HuH-7 (cell line): ENCODE measurements around the gene CACNA1E.
"Not testable (repeated sequence)": the region's sequence is repeated elsewhere in the genome, so short reads cannot be mapped to it uniquely, and the experiment has no call there.

Experiments used
- DNase-seq: peaks from one replicate; pipeline ENCODE4 v3.0.0; 2011; ENCODE audit warnings: low spot score

Gene CACNA1E

DNA sequence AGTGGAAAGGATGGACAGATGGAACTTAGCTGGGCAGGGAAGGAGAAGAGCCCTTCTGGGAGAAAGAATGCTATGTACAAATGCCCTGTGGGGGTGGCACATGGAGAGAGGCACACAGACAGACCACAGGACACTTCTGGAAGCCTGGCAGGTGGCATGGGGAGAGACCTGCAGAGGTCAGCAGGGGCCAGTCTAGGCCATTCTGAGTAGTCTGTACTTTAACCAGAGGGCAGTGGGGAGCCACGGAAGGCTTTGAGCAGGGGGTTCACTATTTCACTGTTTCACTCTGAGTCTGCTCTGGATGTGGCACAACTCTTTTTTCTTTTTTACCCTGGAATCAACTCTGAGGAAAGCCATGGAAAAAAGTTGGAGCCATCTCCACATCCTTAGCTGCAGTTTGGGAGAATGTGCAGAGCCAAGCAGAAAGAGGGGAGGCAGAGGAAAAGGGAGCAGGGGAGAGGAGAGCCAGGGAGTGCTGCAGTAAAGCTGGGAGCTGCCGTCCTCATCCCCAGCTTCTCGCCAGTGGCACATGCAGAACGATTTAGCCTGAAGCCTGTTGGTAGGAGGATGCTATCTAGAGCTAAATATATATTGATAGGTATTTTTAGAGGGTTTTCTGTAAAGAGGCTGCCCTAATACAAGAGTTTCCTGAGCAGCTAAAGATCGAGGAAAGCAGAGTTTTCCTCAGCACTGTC is 34.0 kb downstream of the CACNA1E start:
- DNase-seq: no peak

DNA sequence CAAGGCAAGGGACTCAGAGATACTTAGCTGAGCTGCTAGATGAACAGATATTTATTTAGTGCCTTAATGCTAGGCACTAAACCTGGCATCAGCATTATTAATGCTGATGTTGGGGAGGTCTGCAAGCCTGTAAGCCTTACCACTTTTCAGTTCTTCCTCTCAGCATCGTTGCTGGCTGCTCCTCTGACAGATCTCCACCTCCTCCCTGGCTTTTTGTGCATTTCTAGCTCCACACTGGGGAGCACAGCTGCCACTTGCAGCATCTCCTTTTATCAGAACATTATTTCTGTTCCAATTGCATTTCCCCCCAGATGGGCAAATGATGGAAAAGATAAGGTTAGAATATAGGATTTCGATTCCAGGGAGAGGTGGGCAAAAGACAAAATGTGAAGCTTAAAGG is 34.8 kb downstream of the CACNA1E start:
- no peak for DNase-seq

DNA sequence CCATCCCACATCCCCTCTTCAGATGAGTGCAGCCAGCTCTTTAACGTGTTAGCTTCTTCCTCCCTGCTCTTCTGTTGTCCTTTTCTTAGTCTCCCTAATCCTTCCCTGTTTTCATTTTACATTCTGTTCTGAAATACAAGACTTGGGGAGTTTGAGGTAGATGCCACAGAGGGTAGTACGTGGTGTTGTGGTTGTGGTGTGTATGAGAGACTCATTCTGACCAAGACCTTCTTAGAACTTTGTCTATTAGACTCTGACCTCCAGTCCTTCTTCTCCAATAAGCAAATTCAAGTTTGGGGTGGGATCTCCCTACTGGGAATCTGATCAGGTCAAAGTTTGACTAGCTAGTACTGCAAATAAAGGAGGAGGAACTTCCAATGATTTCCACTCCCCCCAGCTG is 39.5 kb downstream of the CACNA1E start:
- no peak for DNase-seq

DNA sequence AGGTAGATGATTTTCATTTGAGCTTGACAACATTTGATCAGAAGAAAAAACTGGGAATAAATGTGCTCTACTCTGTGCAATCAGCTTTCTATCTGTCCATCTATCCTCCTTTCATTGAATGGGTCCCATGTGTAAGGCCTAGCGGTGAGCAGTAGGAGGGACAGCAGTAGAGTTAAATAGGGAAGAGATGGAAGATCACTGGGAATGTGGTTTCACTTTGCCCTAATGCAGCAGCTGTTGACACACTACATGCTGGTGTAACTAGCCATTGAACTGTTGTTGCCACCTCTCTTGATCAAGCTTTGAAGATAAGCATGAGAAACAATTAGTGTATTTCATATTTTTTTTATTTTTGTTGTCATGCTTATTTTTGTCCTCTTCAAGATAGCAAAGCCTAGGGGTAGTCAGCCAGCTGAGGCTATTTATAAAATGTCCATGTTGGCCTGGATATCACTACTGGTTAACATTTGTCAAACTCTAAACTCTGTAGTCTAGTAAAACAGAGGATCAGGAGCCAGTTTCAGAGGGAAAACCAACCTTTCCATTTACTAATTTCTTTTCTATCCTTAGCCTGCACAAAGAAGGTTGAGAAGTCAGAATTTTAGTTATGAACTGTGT is 41.9 kb downstream of the CACNA1E start:
- DNase-seq: no peak

DNA sequence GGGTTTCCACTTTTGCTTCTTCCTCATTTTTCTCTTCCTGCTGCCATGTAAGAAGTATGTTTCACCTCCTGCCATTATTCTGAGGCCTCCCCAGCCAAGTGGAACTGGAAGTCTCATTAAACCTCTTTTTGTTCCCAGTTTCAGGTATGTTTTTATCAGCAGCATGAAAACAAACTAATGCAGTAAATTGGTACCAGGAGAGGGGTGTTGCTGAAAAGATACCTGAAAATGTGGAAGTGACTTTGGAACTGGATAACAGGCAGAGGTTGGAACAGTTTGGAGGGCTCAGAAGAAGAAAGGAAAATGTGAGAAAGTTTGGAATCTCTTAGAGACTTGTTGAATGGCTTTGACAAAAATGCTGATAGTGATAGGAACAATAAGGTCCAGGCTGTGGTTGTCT is 44.9 kb downstream of the CACNA1E start:
- DNase-seq: not testable (repeated sequence)

DNA sequence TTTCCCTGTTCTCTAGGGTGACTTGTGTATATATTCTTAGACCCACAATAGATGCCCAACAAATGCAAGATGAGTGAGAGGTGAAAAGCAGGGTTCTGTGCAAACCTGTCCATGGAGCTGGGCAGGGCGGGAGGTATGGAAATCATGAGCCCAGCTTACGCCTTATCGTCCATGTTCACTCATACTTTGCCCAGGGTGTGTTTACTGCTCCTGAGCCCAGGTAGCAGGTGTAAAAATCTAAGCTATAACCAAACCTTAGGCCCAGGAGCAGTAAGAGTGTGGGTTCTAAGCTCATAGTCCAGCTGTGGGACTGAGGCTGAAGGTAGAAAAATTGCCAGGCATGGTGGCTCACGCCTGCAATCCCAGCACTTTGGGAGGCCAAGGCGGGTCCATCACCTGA is 48.1 kb downstream of the CACNA1E start:
- DNase-seq: no peak

DNA sequence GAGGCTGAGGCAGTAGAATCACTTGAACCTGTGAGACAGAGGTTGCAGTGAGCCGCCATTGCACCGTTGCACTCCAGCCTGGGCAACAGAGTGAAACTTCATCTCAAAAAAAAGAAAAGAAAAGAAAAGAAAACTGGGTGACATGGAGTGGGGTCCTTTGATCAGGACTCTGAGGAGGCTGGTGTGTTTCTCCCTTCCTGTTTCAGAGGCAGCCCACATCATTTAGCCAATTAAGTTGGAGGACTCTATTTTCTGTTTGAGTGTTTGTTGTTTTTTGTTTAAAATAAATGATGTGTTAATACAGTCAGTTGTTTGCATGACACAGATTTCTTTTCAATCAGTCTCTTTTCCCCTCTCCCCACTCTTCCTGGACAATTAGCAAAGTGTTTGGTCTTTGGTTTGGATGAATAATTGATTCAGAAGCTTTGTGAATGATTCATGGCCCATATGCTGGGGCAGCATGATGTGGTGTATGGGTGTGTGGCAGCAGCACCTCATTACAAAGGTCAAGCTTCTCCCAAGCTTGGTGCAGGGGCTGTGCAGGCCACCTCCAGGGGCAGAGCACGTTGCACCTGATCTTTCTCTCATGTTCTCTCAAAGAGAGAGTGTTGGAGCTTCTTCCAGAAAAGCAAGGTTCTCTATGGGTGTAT is 48.8 kb downstream of the CACNA1E start:
- no peak for DNase-seq

DNA sequence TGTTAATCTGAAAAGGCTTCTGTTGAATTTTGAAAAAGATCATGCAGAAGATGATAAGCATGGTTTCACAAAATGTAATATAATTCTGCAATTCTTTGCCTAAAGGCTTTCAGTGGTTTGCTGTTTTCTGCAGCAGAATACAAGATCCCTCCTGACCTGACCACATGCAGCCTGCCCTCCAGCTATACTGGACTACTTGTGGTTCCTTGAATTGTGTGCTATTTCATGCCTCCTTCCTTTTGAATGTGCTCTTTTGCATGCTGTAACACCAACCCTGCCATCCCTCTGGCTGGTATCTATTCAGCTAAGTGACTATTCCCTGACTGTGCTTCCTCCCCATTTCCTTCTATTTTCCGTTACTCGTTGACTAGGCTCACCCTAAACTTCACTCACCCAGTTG is 55.5 kb downstream of the CACNA1E start:
- no peak for DNase-seq

DNA sequence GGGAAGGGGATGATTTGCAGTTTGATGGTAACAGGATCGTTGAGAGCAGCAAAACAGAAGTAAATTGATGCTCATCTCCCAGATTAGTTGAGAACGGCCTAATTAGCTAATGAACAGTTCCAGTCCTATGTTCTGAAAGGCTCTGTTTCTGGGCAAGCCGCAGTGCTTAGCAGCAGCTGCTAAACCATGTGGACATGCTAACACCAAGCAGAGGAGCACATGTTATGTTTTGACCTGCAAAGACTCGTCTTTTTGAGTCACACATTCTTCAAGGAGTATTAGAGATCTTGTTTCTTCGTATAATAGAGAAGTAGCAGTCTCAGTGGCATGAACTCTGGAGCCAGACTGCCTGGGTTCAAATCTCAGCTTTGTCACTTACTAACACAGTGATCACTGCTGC is 58.1 kb downstream of the CACNA1E start:
- no peak for DNase-seq

DNA sequence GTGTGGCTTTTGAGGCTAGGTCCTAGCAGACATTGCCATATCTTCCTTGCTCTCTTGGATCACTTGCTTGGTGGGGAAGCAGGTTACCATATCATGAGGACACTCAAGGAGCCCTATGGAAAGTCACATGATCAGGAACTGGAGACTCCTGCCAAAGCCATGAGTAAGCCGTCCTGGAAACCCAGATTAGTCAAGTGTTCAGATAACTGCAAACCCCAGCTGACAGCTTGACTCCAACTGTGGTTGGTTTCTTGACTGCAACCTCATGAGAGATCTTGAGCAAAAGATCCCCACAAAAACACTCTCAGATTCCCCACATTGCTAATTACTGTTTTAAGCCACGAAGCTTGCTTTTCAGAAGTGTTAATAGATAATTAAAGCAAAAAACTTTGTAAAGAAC is 58.6 kb downstream of the CACNA1E start:
- DNase-seq: no peak

DNA sequence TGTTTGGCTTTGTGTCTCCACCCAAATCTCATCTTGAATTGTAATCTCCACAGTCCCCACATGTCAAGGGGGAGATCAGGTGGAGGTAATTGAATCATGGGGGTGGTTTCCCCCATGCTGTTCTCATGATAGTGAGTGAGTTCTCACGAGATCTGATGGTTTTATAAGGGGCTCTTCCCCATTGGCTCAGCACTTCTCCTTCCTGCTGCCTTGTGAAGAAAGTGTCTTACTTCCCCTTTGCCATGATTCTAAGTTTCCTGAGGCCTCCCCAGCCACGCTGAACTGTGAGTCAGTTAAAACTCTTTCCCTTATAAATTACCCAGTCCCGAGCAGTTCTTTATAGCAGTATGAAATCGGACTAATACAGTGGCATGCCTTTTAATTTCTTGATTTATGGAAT is 59.1 kb downstream of the CACNA1E start:
- DNase-seq: not testable (repeated sequence)

DNA sequence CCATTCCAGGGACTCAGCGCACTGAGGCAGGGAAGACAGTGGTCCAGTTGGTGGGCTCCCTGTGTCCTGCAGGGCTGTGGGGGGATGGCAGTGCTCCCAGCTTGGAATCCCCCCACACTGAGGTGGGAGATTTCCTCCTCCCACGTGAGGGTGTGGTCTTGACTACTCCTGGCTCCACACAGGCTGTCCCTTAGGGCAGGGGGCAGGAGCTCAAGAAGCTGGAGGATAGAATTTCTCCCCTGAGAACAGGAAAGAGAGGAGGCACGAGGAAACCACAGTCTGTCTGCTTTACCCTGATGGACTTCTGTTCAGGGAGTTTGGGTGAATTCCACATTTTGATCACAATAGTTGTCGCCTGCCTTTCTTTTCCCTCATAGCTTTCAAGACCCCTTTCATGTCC is 62.1 kb downstream of the CACNA1E start:
- no peak for DNase-seq

DNA sequence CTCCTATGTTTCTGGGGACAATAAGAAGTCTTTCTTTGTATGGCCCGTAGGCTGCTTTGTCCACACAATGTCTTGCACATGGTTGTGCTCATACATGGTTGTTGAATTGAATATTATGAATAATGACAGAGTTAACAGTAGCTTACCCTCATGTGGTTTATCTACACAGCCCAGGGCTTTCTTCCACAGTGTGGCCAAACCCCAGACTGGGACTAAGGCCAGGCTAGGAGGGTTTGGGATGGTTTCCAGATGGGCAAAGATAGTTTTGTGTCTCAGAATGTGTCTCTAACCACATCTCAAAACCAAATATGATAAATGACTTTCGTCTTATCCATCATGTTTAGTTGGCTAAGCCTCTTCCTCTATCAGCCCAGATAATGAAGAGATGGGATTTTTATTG is 65.2 kb downstream of the CACNA1E start:
- no peak for DNase-seq

DNA sequence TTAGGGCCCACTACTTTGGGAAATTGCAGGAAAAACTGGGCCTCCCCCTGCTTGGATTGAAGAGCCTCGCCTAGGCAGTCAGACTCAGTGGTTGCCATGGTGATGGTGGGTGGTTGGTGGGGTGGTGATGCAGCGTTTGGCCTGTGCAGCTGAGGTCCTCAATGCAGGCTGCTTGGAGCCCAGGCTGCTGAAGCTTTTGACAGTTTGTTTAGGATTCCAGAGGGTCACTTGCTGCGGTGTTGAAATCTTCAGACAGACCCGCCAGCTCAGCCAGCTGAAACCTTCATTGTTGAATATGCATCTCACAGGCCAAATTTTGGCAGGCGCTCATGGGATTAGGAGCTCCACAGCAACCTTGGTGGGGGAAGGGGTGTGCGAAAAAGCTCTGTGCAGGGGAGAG is 67.9 kb downstream of the CACNA1E start:
- no peak for DNase-seq

DNA sequence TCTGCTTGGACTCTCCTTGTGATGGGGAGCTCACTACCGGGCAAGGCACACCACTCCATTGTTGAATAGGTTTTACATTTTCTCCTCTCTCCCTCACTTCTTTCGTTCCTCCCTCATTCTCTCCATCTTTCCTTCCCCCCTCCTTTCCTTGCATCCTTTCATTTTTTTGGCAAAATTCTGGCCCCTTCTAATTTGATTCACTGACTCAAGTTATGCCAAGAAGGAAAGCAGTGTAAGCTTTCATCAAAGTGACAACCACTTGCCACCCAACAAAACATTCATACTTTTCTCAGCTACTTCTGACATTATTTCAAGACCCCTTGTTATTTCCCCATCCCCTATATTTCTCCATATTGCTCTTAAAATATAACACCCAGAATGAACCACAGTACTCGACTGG is 68.4 kb downstream of the CACNA1E start:
- no peak for DNase-seq

DNA sequence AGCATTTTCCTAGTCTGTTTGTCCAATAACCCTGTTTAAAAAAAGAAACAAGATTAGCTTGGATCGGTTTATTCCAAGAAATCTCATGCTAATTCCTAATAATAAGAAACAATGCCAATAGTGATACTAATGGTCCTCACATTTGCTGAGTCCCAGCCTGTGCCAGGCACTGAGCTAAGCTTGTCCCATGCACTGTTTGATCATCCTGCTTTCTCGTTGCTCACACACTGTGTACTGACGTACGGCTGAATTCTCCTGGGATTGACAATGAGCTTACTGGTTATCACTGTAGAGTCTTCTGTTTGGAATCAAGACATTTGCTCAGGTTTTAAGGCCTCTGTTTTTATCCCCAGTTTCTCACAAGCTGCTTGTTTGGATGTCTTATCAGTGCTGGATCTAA is 71.1 kb downstream of the CACNA1E start:
- DNase-seq: no peak

DNA sequence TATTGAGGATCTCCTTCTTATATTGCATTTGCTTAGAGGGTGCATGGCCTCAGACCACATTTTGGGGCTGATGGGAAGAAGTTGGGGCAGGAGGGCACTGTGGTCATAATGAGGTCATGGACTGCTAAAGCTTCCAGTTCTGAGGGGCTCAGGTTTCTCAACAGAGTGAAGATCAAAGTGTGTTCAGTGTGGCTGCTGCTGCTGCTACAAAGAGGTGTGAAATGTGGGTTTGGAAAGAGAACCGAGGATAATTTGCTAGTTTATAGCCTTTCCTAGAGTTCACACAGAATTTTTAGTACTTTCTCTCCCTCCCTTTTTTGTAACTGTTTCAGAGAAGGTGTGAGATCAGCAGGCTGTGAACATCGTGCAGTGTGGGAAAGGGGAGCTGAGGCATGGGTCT is 73.3 kb downstream of the CACNA1E start:
- no peak for DNase-seq

DNA sequence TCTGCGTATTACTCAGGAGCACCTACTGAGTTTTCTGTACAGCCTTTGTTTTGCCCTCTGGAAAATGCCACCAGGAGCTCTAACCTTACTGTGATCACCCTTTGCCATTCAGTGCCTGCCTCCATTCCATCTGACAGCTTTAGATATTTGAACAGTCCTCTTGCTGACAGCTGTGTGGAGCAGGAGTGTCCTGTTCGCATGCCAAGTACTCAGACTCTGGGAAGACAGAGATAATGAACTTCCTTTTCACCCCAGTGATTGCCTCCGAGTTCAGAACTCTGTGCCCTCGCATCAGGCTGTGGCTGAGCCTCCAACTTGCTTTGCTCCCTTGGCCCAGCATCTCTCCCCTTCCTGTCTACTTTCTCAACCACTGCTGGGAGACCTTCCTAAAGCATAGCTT is 74.0 kb downstream of the CACNA1E start:
- DNase-seq: no peak

DNA sequence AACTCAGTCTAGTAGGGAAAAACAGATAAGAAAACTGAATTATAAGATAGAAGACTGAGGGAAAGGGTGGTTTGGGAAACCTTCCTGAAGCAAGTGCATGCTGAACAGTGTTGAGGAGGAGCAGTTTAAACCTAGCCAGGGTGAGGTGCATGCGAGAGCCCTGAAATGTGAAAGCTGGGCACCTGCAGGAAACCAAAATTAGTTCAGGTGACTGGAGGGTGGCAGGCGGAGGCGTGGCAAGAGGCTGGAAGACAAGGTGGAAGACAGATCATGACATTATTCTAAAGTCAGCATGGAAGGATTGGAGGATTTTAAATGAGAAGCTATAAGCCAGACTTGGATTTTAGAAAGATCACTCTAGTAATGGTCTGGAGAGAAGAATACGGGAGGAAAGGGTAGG is 75.1 kb downstream of the CACNA1E start:
- DNase-seq: no peak

DNA sequence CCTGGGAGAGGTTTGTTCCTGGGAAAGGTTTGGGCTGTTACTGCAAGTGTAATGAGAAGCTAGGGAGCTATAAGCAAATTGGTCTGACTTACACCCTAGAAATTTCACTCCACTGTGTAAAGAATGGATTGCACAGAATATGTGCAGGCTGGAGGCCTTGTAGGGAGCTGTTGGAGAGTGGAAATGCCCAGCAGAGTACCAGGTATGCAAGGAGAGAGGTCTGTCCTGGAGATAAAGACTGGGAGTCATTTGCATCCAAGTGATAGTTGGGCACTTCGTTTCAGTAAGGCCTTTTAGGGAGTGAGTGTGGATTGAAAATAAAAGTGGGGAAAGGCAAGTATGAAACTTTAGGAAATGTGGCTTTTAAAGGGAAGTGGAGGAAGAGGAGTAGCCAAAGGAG is 75.8 kb downstream of the CACNA1E start:
- DNase-seq: no peak

DNA sequence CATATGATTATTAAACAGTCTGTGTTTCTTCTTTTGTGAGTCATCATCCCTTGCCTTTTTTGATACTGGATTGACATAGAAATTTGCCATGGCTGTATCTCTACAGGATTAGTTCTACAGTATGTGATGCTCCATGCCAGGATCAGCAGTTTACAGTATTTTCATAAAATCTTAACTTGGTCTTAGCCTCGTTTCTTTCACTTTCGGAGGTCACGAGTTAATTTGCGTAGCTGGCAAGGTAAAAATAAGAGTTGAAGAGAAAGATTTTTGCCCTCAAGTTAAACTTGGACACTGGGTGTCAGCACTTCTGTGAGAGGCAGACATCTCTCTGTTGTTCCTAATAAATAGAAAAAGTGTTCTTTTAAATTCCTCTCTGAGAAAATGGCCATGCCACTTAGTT is 79.1 kb downstream of the CACNA1E start:
- DNase-seq: no peak

DNA sequence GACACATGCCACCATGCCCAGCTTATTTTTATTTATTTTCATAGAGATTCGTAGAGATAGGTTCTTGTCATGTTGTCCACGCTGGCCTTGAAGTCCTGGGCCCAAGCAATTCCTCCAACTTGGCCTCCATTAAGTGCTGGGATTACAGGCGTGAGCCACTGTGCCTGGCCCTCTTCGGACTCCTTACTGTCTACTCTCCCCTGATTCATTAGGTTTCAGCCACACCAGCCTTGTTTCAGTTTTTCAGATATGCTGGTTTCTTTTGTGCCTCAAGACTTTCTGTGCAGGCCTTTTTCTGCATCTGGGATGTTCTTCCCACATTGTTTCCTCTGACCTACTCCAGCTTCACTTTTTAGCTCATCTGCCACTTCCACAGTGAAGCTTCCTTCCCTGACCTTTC is 85.4 kb downstream of the CACNA1E start:
- DNase-seq: no peak

DNA sequence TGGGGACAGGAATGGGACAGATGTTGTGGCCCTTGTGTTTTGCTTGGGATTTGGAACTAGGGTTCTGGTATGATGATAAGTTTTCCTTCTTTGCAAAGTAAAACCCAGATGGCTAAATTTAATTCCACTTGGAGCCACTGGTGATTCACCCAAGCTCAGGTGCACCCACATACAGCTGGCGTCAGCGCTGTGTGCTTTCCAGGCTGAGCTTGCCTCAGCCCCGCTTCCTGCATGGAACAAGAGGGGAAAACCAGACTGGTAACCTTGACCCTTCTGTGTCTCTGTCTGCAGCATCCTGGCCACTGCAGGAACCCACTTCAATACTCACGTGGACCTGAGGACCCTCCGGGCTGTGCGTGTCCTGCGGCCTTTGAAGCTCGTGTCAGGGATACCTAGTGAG is 94.2 kb downstream of the CACNA1E start:
- DNase-seq: no peak

DNA sequence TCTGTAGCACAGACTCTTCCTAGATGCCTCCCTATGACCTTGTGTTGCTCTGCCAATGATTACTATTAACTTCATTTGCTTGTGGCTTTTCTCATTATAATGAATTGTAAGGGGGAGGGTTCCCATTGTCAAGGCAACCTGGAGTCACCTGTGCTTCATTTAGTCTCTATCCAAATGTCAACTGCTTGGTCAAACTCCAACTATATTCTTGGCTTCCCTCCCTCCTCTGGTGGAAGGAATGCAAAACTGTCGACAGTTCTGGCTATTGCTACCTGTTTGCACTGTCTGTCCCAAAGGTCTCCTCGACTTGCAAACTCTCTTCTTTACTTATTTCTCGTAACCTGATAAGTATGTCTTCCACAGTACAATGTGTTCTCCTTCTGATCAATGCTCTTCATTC is 100.3 kb downstream of the CACNA1E start:
- DNase-seq: no peak
